ENCODE results near the gene DSCAML1.
"Not testable (repeated sequence)": the region's sequence is repeated elsewhere in the genome, so short reads cannot be mapped to it uniquely, and the experiment has no call there.

The DSCAML1 gene

DNA sequence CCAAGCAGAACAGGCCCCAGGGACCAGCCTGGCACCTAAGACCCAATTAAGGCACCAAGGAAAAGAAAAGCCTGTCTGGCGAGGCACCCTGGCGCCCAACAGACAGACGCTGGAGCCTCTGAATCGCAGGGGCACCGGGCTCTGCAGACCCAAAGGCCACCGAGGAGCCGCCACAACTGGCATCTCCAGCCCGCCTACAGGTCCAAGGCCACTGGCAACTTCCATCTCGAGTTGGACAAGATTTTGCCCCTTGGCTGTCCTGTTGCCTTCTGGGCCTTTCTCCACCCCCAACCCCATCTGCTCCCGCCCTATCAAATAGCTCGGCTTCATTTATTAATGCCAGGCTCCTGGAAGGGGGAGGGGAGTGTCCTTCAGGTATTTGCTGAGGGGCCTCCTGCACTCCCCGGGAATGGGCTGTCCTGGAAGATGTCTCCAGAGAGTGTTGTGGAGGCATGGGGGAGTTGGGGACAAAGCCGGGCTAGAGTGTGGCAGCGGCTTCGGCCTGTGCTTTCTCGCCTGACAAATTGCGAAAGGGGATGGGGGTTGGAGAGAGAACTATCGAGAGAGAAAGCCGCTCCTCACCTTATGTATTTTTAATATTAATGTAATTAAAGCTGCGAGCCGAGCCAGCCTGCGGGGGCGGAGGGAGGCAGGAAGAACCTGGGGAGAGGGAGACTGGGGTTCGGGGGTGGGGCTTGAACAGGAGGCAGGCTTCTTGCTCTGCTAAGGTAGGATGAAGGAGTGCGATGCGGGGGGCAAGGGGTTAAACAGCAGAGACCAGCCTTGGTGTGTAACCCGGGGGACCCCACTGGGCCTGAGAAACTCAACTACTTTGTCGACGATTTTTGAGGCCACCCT lies 2.0 kb downstream of the DSCAML1 start:
- no peak for DNase-seq (ENCODE audit: low spot score)

DNA sequence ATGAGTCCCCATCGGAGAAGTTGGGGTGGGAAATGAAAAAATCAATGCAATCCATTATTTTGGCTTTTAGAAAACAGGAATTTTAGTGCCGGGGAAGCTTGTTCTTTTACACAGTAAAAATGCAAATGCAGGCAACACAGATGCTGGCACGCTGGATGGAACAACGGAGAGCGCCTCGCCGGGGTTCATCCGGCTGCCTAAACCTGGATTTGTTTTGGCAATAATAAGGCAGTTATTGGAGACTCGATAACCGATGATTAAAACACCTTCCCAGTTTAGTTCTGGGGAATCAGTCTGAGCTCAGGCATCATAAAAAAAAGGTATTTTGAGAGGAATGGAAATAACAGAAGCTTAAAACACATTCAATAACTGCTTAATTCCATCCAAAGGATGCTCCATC lies 2.9 kb downstream of the DSCAML1 start:
- no peak for DNase-seq (ENCODE audit: low spot score)

DNA sequence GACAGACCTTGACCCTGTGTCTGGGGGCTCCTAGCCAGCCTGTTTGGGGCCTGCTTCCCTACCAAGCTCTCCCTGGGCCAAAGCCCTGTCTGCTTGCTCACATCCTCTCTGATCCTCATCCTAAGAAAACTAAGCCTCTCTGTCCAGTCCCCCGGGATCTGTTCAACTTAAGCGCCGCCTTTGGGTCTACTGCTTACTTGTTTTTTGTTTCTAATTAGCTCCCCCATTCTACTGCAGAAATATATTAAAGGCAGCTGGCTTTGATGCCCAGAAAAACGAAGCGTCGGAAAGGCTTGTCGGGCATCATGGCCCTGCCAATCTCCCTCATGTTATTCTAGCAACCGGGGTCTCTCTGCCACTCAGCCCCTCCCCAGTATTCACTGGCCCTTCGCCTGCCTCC lies 3.4 kb downstream of the DSCAML1 start:
- no peak for DNase-seq (ENCODE audit: low spot score)

DNA sequence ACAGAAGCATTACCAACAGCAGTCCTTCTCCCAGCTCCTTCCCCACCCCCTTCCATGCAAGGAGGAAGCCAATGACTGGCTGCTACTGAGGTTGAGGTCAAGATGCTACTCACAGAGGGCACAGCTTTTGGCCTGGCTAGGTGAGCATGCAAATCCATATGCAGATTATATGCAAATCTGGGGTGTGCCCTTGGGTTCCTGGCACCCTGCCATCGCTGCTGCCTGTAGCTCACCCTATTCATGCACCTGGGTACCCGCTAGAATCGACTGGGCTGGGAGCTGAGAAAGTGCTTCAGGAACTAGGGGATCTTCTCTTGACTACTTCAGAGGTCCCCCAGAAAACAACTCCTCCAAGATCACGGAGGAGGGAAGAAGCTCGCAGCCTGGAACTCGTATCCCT lies 4.0 kb downstream of the DSCAML1 start:
- no peak for DNase-seq (ENCODE audit: low spot score)

DNA sequence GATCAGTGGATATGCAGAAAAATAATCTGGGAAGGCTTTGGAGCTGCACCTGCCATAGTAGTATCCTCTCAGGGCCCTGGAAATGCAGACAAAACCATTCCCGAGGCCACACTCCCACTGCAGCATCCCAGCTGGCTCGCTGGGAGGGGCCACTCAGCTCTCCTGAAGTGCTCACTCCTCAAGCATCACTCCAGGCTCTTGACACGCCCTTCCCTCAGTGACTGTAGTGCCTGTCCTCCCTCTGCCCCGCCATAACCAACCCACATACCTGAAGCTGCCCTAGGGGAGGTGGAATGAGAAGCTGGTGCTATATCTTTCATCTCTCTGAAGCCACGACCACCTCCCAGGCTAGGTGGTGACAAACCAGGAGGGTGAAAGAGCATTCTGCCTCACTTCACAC lies 4.8 kb downstream of the DSCAML1 start:
- DNase-seq (ENCODE audit: low spot score): no peak

DNA sequence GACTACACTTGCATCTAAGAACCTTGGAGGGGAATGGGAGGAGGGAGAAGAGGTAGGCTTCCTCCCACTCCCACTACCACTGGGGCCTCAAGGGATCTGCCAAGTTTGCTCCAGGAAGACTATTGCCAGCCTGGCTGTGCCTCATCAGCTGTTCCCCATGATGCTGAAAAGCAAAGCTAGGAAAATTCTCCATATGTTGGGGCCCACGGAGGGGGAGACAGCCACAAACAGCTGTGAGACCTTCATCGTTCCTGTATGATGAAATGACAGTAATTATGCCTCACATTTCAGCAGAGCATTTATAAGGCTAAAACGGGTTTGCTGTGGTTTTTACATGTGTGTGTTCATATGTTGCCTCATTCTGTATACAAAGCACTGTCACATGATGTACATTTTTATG lies 6.7 kb downstream of the DSCAML1 start:
- DNase-seq (ENCODE audit: low spot score): no peak

DNA sequence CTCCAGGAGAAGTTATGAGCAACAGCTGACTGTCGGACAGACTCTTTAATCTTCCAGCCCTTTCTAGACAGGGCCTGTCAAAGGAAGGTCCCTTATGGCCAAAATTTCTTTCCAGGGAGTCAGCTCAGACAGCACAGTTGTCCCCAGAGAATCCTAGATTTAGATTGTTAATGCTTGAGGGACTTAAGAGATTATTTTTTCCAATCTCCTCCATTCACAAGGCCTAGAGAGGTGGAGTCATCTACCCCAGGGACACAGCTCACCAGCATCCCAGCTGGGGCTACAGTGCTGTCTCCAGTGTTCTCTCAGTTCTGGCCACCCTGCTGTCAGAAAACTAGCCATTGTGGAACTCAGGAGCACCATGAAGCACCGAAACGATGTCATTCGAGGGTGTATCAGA lies 7.8 kb downstream of the DSCAML1 start:
- DNase-seq (ENCODE audit: low spot score): no peak

DNA sequence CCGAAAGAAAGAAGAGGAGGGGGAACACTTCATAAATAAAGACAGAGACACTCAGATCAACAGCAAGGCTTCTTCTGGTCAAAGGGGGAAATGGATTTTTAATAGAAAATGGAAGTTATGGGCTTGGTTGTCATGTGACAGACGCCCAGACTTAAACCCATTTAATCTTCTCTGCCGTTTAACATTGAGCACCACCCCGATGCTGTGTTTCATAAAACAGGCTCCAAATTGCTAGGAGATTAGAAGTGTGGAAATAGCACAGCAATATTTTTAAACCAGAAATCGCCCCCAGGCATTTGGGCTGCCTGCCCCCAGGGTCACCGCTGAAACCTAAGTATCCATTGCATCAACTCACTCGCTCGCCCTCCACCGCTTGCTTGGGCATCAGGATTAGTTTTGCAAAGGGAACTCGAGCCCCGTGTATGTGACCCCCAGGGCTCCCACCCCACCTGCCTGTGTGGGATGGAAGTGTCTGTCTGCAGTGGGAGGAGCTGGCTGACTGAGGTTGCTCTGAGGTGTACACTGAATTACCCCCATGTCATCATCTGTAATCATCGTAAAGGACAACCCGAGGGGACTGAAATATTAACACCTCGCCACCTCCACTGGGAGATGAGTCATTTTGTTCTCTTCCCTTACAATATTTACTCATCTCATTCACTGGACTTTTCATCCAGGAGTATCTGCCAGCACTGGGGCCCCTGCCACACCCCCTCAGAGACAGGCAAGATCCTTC lies 10.7 kb downstream of the DSCAML1 start:
- no peak for DNase-seq (ENCODE audit: low spot score)

DNA sequence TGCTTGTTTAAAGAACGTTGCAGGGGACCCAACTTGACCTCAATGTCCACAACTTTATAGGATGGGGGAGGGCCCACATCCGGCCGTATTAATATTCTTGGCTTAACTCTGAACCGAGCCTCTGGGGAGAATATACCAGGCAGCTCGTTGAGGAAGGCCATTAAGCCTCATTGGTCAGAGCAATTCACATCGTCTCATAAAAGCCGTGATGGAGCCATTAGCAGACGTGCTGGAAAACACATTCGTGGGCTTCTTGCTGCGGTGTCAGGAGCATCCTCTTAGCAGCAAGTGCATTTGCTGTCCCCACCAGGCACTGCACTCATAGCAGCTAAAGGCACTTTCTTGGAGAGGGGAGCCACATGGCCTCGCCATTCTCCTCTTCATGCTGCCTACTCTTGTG lies 14.9 kb downstream of the DSCAML1 start:
- no peak for DNase-seq (ENCODE audit: low spot score)

DNA sequence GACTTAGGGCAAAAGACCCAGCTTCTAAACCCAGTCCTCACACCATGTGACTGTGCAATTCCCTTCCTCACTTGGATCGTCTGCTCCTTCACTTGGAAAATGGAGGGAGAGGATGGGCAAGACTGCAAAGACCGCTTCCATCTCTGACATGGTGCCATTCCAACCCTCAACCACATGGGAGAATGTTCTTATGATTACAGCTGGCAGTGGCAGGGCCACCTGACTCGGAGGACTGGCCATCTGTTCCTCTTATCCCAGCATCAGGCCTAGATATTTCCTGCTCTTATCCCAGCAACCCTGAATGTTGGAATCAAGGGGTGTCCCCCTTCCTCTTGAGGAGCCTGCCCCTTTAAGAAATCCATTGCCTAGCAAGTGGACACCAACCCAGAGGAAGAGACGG lies 15.4 kb downstream of the DSCAML1 start:
- DNase-seq (ENCODE audit: low spot score): no peak

DNA sequence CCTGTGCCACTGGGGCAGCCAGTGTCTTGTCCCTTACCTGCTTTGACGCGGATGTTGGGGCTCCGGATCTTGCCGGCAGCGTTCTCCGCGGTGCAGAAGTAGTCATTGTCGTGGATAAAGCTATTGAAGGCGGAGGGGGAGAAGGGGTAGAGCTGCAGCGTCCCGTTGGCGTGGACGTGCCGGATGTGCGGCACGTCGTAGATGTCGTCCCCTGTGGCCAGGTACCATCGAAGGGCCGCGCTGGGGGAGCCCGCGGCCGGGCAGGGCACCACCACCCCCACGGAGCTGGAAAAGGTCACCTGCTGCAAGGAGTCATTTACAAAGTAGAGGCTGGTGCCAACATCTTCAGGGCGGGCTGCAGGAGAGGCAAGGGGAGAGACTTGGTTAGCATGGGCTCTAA lies 16.6 kb downstream of the DSCAML1 start:
- no peak for DNase-seq (ENCODE audit: low spot score)

DNA sequence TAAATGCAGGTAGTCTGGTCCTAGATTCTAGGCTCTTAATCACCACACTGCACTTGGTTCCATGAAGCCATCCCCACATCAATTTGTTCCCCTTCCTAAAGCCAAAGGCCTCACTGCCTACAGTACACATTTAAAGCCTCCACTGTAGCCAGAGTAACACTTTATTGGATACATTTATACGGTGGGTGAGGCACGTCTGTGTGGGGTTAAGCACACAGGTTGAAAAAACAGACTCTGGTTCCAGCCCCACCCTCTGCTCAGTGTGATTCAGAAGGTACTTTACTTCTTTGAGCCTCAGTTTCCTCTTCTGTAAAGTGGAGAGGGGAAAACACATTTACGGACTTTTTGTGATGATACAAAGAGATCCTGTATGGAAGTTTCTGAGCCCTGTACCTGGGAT lies 22.5 kb downstream of the DSCAML1 start:
- DNase-seq (ENCODE audit: low spot score): no peak

DNA sequence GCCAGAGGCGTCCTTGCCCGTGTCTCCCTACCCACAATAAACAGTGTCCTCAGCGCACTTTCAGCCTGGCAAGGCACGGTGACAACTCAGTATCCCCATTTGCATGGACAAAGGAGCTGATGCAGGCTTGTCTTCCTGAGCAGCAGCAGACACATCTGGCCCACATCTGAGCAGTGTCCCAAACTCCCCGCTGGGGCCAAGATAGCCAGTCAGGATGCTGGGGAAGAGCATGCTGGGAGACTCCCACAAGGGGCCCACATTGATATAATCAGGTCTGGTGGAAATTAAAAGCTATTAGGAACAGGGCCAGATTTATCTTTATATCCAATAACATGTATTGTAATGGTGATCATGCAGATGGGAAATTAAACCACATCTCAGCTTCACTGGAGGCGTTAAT lies 24.7 kb downstream of the DSCAML1 start:
- DNase-seq (ENCODE audit: low spot score): no peak

DNA sequence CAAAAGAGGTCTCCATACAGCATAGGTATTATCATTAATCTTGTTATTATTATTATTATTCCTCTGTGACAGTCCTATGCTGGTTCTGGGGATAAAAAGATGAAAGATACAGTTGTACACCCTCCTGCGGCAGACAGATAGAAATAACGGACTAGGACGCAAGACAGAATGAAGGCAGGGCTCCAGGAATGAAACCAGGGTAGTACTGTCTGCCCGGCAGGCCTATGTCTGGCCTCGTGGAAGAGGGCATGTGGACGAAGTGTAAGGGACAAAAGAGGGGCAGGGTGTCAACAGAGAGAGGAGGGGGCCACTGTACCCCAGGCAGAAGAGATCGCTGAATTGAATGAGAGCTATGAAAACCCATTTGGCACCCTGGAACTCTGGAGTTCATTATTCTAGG lies 25.2 kb downstream of the DSCAML1 start:
- no peak for DNase-seq (ENCODE audit: low spot score)

DNA sequence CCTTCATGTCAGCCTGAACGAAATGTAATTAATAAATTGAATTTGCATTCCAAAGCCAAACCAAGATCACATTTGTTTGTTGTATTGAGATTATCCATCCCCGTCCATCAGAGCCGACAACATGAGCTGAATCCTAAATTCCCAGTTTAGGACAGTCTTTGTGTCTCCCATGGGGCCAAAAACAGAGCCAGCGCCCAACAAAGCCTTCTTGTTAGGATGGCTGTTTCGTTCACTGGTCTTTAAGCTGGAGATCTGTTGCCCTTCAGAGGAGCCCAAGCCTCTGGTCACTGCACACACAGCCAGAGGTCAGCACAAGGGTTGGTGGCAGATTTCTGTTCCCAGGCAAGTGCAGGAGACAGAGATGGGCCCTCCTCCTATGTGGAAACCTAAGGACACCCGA lies 25.8 kb downstream of the DSCAML1 start:
- no peak for DNase-seq (ENCODE audit: low spot score)

DNA sequence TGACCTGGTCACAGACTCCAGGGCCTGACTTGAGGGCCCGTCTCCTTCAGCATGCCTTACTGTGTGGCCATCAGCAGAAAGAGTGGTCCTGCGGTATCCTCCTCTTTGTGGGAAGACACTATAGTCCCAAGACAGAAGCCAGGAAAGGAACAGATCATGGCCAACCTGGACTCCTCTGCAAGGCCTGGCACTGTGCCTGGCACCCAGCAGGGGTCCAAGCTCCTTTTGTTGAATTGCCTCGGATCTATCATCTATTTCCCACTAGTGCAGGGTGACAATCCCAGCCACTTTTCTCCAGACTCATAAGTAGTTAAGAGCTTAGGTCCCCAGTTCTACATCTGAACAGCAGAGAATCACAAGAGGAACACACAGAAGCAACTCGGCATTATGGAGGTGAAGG lies 27.0 kb downstream of the DSCAML1 start:
- no peak for DNase-seq (ENCODE audit: low spot score)

DNA sequence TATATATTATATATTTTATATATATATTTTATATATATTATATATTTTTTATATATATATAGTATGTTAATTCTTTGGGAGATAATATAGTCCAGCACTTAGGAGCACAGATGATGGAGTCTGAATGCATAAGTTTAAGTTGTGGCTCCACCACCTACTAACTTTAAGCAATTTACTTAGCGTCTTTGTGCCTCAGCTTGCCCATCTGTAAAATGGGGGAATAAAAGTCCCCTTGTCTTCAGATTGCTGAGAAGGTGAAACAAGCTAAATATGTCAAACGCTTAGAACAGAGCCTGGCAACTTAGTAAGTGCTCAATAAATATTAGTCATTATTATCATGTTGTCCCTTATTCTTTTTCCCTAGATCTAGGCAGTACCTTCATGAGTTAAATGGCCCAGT lies 27.5 kb downstream of the DSCAML1 start:
- DNase-seq (ENCODE audit: low spot score): no peak

DNA sequence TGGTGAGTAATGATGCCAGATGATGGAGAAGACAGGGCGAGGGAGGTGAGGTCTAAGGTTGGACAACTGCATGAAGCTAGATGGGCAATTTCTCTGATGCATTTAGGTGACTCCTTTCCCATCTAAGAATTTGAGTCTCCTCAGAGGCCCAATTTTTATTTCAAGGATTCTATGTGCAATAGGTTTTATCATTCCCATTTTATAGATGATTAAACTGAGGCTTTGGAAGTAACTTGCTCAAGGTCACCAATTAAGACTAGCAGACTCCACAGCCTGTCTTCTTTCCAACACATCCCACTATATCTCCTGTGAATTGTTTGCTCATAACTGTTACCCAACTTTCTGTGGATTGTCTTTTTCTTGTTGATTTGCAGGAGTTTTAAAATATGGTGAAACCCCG lies 28.5 kb downstream of the DSCAML1 start:
- DNase-seq (ENCODE audit: low spot score): no peak

DNA sequence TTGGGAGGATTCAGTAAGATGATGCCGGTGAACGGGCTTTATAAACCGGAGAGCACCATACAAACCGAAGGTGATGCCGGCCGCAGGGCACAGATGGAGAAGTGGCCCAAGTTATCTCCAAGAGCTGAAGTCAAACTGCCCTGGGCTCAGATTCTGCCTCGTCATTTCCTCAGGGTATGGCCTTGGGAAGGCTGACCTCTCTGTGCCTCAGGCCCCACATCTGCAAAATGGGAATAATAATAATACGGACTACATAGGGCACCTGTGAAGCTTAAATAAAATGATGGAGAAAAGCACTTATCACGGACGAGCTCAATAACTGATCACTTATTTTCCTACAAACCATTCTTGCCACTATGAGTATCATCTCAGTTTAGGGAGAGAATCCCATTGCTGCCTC lies 29.9 kb downstream of the DSCAML1 start:
- no peak for DNase-seq (ENCODE audit: low spot score)

DNA sequence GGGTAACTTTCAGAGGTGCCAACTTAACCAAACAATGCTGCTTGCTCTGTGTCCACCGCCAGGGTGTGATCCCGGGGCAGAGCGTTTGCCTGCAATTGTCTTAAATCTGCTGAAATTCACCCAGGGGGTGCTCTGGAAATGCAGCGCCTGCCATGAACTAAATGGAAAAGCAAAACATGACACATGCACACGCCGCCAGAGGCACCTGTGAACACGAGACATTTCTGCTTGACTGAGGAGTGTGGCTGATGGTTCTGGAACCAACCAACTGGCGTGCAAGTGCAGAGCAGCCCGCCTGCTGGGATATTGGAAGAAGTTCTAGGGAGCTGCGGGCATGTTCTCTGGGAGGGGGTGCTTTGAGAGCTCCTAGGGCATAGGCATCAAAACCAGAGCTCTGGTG lies 30.4 kb downstream of the DSCAML1 start:
- DNase-seq (ENCODE audit: low spot score): no peak

DNA sequence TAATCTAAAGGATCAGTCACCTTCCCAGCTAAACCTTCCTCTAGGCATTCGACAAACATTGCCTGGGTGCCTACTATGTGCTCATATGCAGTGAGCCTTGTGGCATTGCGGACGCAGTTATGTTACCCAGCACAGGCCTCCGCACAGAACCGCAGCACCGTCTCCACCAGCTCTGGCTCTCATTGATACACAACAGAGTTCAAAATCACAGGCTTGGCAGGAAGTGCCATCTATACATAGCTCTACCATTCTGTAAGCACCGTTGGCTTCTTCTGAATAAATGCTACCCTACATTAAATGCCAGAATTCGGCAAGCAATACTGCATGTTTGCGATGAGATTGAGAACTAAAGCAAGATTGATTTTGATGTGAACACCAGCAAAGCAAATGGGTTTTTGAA lies 31.0 kb downstream of the DSCAML1 start:
- no peak for DNase-seq (ENCODE audit: low spot score)

DNA sequence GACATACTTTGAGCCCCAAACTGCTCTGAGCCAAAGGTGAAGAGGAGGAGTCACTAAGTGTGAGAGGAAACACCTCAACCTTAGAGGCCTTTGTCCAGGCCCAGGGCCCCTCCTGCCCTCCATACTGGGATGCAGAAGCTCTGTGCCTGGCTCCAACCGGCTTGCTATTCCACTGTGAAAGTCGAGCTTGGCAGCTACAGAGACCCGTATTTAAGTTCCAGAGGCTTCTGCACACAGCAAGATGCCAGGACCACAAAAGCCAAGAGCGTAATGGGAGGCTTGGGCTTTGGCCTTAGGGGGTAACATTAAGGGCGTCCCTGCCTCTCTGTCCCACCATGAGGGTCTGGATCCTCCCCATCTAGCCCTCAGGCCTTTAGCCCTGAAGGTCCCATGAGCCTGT lies 31.9 kb downstream of the DSCAML1 start:
- DNase-seq (ENCODE audit: low spot score): no peak

DNA sequence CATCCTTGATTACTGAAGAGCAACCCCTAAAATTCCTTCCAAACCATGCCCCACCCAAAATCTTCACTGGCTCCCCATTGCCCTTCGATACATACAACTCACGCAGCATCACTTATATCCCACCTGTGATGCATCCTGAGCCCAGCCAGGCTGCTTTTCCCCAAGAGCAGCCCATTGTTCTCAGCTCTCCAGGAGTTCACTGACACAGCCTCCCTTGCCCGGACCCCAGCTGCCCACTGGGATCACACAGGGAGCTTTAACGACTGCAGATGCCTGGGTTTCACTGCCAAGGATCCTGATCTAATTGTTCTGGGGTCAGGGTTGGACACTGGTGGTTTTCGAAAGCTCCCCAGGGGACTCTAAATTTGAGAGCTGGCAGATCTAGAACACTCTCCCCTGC lies 33.6 kb downstream of the DSCAML1 start:
- DNase-seq (ENCODE audit: low spot score): not testable (repeated sequence)

DNA sequence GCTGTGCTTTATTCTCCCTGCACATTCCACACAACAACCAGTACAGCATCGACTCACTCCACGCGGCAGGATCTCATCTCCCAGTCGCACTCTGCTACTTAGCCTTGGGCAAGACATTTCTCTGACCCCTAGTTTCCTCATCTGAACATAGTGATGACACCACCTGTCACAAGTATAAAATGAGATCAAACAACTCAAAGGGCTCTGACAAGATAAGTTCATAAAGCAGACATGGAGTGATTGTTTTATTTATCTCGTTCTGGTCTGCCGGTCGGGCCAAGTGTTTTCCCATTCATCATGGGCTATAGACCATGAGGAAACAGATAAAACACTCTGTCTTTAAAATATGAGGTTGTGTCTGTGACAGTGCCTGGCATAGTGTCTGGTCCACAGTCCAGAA lies 35.0 kb downstream of the DSCAML1 start:
- no peak for DNase-seq (ENCODE audit: low spot score)
